HEK293 (cell line): ENCODE results near the gene DCUN1D3.

ENCODE experiments used
- TRIM28 ChIP-seq: IDR thresholded peaks from 2 replicates; pipeline ENCODE4 v1.6.1; 2011; ENCODE audit warnings: low read length, control low read depth, borderline replicate concordance
- ZNF132 ChIP-seq: fragments of 450-650 bp; formaldehyde crosslinking; IDR thresholded peaks from 2 replicates; pipeline ENCODE4 v1.5.1; 2017; ENCODE audit warnings: missing biosample characterization, missing genetic modification characterization, borderline replicate concordance
- ZNF350 ChIP-seq: fragments of 450-650 bp; formaldehyde crosslinking; IDR thresholded peaks from 2 replicates; pipeline ENCODE4 v1.5.0; 2017; ENCODE audit warnings: missing biosample characterization, mild to moderate bottlenecking, missing genetic modification characterization
- TF ChIP-seq, protein P1 (sequence below): fragments of 450-650 bp; formaldehyde crosslinking; IDR thresholded peaks from 2 replicates; pipeline ENCODE4 v1.5.1; 2016; ENCODE audit warnings: missing biosample characterization, missing genetic modification characterization
- TF ChIP-seq, protein P2 (sequence below): fragments of 450-650 bp; formaldehyde crosslinking; IDR thresholded peaks from 2 replicates; pipeline ENCODE4 v1.5.1; 2016; ENCODE audit warnings: missing biosample characterization, missing genetic modification characterization

DNA sequence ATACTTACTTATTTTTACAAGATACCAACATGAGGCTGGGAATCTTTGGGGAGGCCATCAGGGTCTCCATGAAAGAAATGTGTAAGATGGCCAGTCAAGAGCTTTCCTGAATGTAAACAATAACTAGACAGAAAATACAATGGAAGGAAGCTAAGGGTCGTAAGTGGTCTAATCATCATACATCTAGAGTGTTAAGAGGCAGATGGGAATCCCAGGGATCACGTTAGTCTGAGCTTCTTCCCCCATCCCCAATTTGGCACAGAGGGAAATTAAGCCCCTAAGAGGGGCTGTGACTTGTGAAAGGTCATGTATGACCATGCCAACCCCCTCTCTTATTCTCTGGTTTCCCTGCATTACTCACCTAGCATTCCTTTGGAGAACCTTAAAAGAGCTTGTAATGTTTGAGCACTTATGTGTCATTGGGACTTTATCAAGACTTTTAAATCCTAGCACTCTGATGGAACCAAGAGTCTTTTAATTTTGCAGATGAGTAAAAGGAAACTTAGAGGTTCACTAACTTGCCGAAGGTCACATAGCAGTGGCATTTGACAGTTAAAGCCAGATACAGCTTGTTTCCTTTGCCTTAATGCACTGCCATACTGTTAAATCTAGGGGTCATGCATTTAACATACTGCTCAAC is 46.1 kb downstream of the DCUN1D3 start:
- TF ChIP-seq, protein P1, sequence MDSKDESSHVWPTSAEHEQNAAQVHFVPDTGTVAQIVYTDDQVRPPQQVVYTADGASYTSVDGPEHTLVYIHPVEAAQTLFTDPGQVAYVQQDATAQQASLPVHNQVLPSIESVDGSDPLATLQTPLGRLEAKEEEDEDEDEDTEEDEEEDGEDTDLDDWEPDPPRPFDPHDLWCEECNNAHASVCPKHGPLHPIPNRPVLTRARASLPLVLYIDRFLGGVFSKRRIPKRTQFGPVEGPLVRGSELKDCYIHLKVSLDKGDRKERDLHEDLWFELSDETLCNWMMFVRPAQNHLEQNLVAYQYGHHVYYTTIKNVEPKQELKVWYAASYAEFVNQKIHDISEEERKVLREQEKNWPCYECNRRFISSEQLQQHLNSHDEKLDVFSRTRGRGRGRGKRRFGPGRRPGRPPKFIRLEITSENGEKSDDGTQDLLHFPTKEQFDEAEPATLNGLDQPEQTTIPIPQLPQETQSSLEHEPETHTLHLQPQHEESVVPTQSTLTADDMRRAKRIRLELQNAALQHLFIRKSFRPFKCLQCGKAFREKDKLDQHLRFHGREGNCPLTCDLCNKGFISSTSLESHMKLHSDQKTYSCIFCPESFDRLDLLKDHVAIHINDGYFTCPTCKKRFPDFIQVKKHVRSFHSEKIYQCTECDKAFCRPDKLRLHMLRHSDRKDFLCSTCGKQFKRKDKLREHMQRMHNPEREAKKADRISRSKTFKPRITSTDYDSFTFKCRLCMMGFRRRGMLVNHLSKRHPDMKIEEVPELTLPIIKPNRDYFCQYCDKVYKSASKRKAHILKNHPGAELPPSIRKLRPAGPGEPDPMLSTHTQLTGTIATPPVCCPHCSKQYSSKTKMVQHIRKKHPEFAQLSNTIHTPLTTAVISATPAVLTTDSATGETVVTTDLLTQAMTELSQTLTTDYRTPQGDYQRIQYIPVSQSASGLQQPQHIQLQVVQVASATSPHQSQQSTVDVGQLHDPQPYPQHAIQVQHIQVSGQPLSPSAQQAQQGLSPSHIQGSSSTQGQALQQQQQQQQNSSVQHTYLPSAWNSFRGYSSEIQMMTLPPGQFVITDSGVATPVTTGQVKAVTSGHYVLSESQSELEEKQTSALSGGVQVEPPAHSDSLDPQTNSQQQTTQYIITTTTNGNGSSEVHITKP (tag by site-specific recombination), result no peak
- TF ChIP-seq, protein P2, sequence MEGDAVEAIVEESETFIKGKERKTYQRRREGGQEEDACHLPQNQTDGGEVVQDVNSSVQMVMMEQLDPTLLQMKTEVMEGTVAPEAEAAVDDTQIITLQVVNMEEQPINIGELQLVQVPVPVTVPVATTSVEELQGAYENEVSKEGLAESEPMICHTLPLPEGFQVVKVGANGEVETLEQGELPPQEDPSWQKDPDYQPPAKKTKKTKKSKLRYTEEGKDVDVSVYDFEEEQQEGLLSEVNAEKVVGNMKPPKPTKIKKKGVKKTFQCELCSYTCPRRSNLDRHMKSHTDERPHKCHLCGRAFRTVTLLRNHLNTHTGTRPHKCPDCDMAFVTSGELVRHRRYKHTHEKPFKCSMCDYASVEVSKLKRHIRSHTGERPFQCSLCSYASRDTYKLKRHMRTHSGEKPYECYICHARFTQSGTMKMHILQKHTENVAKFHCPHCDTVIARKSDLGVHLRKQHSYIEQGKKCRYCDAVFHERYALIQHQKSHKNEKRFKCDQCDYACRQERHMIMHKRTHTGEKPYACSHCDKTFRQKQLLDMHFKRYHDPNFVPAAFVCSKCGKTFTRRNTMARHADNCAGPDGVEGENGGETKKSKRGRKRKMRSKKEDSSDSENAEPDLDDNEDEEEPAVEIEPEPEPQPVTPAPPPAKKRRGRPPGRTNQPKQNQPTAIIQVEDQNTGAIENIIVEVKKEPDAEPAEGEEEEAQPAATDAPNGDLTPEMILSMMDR, result no peak
- no peak for TF ChIP-seq TRIM28
- no peak for TF ChIP-seq ZNF132 (tag by site-specific recombination)
- TF ChIP-seq ZNF350 (tag by site-specific recombination), result no peak
